GM12878 (cell line): ENCODE data around the gene SLC22A23.

Source experiments
- CTCF ChIP-seq, 3 experiments: IDR thresholded peaks in 2 of 3; conservative IDR thresholded peaks in 1 of 3; 2 replicates each; pipeline ENCODE4 v1.5.1; 2011; ENCODE audit warnings: low read depth in 3 of 3, low read length in 3 of 3, mild to moderate bottlenecking in 3 of 3, control low read depth in 2 of 3, moderate library complexity in 2 of 3, inconsistent platforms in 1 of 3, mixed read lengths in 1 of 3; ENCODE audit not compliant: control insufficient read depth in 2 of 3, insufficient read depth in 1 of 3; ENCODE audit errors: extremely low read depth in 1 of 3
- EGR1 ChIP-seq, 2 experiments: IDR thresholded peaks; 1 replicate in 1 of 2; 2 replicates in 1 of 2; pipeline ENCODE4 v1.6.1; 2011 to 2012; ENCODE audit warnings: low read depth in 2 of 2, low read length in 2 of 2, borderline replicate concordance in 1 of 2, mild to moderate bottlenecking in 1 of 2, moderate library complexity in 1 of 2
- IKZF1 ChIP-seq: fragments of 450-650 bp; conservative IDR thresholded peaks from 2 replicates; pipeline ENCODE4 v1.6.1; 2017; ENCODE audit warnings: antibody characterized with exemption, mild to moderate bottlenecking
- POLR2A ChIP-seq: IDR thresholded peaks from 2 replicates; pipeline ENCODE4 v1.6.1; 2011; ENCODE audit warnings: low read depth, mild to moderate bottlenecking, low read length
- SMC3 ChIP-seq: IDR thresholded peaks from 2 replicates; pipeline ENCODE4 v1.6.1; 2011; ENCODE audit warnings: low read length, improper control_type of control experiment, borderline replicate concordance
- TF ChIP-seq, protein P1 (sequence below): fragments of 450-650 bp; formaldehyde crosslinking; IDR thresholded peaks from 2 replicates; pipeline ENCODE4 v1.4.0; 2020; ENCODE audit warnings: mild to moderate bottlenecking, moderate library complexity
- TF ChIP-seq, protein P2 (sequence below): fragments of 450-650 bp; IDR thresholded peaks from 2 replicates; pipeline ENCODE4 v1.6.1; 2018; ENCODE audit warnings: mild to moderate bottlenecking, low read depth, moderate library complexity; ENCODE audit not compliant: partially characterized antibody

- TF ChIP-seq SMC3, result no peak
- TF ChIP-seq, protein P1, sequence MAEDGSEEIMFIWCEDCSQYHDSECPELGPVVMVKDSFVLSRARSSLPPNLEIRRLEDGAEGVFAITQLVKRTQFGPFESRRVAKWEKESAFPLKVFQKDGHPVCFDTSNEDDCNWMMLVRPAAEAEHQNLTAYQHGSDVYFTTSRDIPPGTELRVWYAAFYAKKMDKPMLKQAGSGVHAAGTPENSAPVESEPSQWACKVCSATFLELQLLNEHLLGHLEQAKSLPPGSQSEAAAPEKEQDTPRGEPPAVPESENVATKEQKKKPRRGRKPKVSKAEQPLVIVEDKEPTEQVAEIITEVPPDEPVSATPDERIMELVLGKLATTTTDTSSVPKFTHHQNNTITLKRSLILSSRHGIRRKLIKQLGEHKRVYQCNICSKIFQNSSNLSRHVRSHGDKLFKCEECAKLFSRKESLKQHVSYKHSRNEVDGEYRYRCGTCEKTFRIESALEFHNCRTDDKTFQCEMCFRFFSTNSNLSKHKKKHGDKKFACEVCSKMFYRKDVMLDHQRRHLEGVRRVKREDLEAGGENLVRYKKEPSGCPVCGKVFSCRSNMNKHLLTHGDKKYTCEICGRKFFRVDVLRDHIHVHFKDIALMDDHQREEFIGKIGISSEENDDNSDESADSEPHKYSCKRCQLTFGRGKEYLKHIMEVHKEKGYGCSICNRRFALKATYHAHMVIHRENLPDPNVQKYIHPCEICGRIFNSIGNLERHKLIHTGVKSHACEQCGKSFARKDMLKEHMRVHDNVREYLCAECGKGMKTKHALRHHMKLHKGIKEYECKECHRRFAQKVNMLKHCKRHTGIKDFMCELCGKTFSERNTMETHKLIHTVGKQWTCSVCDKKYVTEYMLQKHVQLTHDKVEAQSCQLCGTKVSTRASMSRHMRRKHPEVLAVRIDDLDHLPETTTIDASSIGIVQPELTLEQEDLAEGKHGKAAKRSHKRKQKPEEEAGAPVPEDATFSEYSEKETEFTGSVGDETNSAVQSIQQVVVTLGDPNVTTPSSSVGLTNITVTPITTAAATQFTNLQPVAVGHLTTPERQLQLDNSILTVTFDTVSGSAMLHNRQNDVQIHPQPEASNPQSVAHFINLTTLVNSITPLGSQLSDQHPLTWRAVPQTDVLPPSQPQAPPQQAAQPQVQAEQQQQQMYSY (CRISPR knock-in tag), result no peak
- TF ChIP-seq, protein P2, sequence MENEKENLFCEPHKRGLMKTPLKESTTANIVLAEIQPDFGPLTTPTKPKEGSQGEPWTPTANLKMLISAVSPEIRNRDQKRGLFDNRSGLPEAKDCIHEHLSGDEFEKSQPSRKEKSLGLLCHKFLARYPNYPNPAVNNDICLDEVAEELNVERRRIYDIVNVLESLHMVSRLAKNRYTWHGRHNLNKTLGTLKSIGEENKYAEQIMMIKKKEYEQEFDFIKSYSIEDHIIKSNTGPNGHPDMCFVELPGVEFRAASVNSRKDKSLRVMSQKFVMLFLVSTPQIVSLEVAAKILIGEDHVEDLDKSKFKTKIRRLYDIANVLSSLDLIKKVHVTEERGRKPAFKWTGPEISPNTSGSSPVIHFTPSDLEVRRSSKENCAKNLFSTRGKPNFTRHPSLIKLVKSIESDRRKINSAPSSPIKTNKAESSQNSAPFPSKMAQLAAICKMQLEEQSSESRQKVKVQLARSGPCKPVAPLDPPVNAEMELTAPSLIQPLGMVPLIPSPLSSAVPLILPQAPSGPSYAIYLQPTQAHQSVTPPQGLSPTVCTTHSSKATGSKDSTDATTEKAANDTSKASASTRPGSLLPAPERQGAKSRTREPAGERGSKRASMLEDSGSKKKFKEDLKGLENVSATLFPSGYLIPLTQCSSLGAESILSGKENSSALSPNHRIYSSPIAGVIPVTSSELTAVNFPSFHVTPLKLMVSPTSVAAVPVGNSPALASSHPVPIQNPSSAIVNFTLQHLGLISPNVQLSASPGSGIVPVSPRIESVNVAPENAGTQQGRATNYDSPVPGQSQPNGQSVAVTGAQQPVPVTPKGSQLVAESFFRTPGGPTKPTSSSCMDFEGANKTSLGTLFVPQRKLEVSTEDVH, result no peak
- TF ChIP-seq EGR1 (IDR thresholded peaks at IDR 0.05; ENCODE audit: borderline replicate concordance in 1 of 2, low read depth in 2 of 2, low read length in 2 of 2), result no peak
- no peak for TF ChIP-seq POLR2A
- TF ChIP-seq CTCF (IDR thresholded peaks at IDR 0.05 in 2 of 3, conservative IDR thresholded peaks at IDR 0.05 in 1 of 3; ENCODE audit: control insufficient read depth in 2 of 3, extremely low read depth in 1 of 3, insufficient read depth in 1 of 3, low read depth in 3 of 3, low read length in 3 of 3), result peak in 1 of 3 experiments; percentile 3; a peak in 1 of 6 replicates
- TF ChIP-seq IKZF1, result no peak
Observed at GRCh38 chr6:3294921-3295871, 161.7 kb downstream of the SLC22A23 start.
